Stimulated activated naive CD8-positive, alpha-beta T cell treated with anti-CD3 and anti-CD28 coated beads, Interleukin-15, amount 100 ng/mL, for 72 hours (primary cell): ENCODE results near the gene LRRC26.

ENCODE experiments used
- ATAC-seq: fragments of 150-1000 bp; cut with Tn5 transposase; 2 replicates; pipeline ENCODE4 v1.10.0; 2021; ENCODE audit warnings: mild to moderate bottlenecking, moderate library complexity
- DNase-seq, 2 donors: peaks; one replicate each; pipeline ENCODE4 v3.0.0; 2021 to 2022
- H3K27ac Mint-ChIP-seq, 2 donors: one replicate each; pipeline ENCODE4 v1.8.0; 2022; ENCODE audit warnings: mild to moderate bottlenecking in 2 of 2, mixed read lengths in 2 of 2, moderate library complexity in 2 of 2
- H3K27me3 Mint-ChIP-seq: one replicate; pipeline ENCODE4 v1.8.0; 2022; ENCODE audit warnings: mixed read lengths
- H3K4me1 Mint-ChIP-seq: one replicate; pipeline ENCODE4 v1.8.0; 2022; ENCODE audit warnings: mild to moderate bottlenecking, mixed read lengths
- H3K4me3 Mint-ChIP-seq, 2 donors: one replicate each; pipeline ENCODE4 v1.8.0; 2022; ENCODE audit warnings: mild to moderate bottlenecking in 2 of 2, mixed read lengths in 2 of 2, moderate library complexity in 1 of 2
- H3K9me3 Mint-ChIP-seq, 2 donors: one replicate each; pipeline ENCODE4 v1.8.0; 2022; ENCODE audit warnings: mixed read lengths in 2 of 2

LRRC26 gene

DNA sequence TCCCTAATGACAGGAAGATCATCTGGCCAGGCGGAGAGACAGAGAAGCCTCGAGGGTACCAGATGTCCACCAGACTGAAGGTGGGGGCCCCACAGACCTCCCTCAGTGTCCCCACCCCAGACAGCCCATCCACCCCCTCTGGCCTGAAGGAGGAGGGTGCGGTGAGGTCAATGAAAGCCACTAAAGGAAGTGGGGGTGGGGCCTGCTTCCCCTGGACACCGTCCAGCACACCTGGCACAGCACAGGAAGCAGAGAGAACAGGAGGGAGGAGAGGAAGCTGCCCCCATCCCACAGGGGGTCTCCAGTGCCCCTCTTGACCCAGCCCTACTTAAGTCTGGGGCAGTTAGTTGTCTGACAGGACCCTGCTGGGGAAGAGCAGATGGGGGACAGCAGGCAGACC, 11.2 kb downstream of the LRRC26 start:
- Mint-ChIP-seq H3K9me3 (no peaks in the 10 kb centered on the region), H3K4me3 (no peak overlapping the region), H3K4me1 (peaks cover 43% of the 10 kb centered on the region), H3K27ac (no peak overlapping the region), H3K27me3 (peaks cover 86% of the 10 kb centered on the region)
- DNase-seq: no peak
- ATAC-seq: no peak

DNA sequence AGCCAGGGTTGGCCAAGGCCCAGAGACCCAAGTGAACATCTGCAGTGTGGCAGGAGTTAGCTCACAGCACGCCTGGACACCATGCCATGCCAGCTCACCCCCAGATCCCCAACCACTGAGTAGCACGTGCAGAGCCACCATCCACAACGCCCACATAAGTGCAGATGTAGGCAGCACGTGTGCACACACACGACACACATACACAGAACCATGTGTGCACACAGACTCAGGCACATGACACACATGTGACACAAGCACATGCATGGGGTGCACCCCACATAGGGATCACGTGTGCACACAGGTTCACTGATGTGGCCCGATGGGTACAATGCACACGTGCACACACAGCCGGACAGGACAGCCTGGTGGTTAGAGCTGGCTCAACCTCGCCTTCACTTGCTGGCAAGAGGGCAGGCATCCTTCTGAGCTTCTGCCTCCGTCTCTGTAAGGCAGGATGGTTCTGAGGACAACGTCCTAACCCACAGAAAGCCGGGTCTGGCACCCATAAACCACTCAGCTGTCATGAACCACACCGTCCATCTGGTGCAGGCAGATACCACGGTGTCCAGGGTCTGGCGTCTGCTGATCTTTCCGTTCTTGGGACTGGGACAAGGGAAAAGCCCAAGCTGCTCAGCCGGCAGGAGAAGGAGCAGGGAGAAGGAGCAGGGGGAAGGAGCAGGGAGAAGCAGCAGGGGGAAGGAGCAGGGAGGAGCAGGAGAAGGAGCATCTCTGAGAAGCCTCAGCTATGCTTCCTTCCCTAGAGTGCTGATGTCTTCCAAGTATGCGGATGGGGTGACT, 12.0 kb downstream of the LRRC26 start:
- H3K27ac Mint-ChIP-seq: peak overlapping the region in 1 of 2 donors; percentile 46
- peak overlapping the region in 1 of 2 donors; percentile 46 for H3K4me3 Mint-ChIP-seq

DNA sequence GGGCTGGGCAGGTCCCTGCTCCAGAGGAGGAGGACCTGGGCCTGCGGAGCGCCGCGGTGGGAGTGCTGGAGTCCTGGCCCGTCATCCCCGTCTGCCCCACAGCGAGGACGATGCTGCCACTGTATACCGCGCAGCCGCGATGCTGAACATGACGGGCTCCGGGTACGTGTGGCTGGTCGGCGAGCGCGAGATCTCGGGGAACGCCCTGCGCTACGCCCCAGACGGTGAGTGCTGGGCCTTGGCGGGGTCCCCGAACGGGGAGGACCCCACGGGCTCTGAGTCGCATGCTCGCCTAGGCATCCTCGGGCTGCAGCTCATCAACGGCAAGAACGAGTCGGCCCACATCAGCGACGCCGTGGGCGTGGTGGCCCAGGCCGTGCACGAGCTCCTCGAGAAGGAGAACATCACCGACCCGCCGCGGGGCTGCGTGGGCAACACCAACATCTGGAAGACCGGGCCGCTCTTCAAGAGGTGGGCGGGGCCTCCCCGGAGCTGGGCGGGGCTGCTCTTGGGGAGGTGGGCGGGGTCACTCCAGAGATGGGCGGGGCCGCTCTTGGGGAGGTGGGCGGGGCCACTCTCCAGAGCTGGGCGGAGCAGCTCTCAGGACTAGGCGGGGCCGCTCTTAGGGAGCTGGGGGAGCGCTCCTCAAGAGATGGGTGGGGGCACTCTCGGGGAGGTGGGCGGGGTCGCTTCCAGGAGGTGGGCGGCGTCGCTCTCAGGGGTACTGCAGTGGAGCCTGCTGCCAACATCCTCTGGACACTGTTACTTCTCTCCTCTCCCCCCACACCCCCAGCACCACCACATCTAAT, 13.1 kb downstream of the LRRC26 start:
- no peak overlapping the region for H3K27ac Mint-ChIP-seq
- peak; percentile 71 for ATAC-seq
- no peaks in the 10 kb centered on the region for H3K9me3 Mint-ChIP-seq
- peaks cover 72% of the 10 kb centered on the region for H3K27me3 Mint-ChIP-seq
- H3K4me3 Mint-ChIP-seq: peak overlapping the region; percentile 73 to 77
- peak; percentile 65 to 67 for DNase-seq
- H3K4me1 Mint-ChIP-seq: peaks cover 44% of the 10 kb centered on the region

More for the DNA sequence above, 12.0 kb downstream of the LRRC26 start:
- Mint-ChIP-seq H3K27me3 (peaks cover 78% of the 10 kb centered on the region), H3K4me1 (peaks cover 43% of the 10 kb centered on the region), H3K9me3 (no peaks in the 10 kb centered on the region)
- ATAC-seq (no peak), DNase-seq (no peak)

DNA sequence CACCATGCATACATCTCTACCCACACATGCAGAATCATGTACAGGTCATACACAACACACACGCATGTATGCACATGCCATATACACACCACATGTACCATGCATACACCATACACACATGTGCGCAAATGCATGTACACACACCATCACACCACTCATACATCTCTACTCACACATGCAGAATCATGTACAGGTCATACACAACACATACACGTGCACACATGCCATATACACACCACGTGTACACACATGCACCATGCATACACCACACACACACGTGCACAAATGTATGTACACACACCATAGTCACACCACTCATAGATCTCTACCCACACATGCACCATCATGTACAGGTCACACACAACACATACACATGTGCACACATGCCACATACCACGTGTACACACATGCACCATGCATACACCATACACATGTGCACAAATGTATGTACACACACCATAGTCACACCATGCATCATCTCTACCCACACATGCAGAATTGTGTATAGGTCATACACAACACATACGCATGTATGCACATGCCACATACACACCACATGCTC, 16.9 kb downstream of the LRRC26 start:
- ATAC-seq: no peak
- H3K9me3 Mint-ChIP-seq: no peaks in the 10 kb centered on the region

DNA sequence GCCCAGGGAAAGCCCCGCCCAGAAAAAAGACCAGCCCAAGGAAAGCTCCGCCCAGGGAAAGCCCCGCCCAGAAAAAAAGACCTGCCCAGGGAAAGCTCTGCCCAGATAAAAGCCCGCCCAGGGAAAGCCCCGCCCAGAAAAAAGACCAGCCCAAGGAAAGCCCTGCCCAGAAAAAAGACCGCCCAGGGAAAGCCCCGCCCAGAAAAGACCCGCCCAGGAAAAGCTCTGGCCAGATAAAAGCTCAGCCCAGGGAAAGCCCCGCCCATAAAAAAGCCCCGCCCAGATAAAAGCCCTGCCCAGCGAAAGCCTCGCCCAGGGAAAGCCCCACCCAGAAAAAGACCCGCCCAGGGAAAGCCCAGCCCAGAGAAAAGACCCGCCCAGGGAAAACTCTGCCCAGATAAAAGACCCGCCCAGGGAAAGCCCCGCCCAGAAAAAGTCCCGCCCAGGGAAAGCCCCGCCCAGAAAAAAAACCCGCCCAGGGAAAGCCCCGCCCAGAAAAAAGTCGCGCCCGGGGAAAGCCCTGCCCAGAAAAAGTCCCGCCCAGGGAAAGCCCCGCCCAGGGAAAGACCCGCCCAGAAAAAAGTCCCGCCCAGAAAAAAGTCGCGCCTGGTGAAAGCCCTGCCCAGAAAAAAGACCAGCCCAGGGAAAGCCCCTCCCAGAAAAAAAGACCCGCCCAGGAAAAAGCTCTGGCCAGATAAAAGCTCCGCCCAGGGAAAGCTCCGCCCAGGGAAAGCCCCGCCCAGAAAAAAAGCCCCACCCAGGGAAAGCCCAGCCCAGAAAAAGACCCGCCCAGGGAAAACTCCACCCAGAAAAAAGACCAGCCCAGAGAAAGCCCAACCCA, 19.0 kb downstream of the LRRC26 start:
- no peak overlapping the region for H3K27ac Mint-ChIP-seq
- ATAC-seq: peak; percentile 62
- peak; percentile 90 to 94 for DNase-seq
- peak overlapping the region; percentile 54 to 59 for H3K4me3 Mint-ChIP-seq
- H3K27me3 Mint-ChIP-seq: peaks cover 43% of the 10 kb centered on the region
- H3K9me3 Mint-ChIP-seq: no peaks in the 10 kb centered on the region
- H3K4me1 Mint-ChIP-seq: peaks cover 23% of the 10 kb centered on the region

More for the DNA sequence above, 16.9 kb downstream of the LRRC26 start:
- no peak for DNase-seq
- H3K27me3 Mint-ChIP-seq: peaks cover 44% of the 10 kb centered on the region
- H3K4me3 Mint-ChIP-seq: no peak overlapping the region
- H3K4me1 Mint-ChIP-seq: peaks cover 42% of the 10 kb centered on the region
- H3K27ac Mint-ChIP-seq: no peak overlapping the region

DNA sequence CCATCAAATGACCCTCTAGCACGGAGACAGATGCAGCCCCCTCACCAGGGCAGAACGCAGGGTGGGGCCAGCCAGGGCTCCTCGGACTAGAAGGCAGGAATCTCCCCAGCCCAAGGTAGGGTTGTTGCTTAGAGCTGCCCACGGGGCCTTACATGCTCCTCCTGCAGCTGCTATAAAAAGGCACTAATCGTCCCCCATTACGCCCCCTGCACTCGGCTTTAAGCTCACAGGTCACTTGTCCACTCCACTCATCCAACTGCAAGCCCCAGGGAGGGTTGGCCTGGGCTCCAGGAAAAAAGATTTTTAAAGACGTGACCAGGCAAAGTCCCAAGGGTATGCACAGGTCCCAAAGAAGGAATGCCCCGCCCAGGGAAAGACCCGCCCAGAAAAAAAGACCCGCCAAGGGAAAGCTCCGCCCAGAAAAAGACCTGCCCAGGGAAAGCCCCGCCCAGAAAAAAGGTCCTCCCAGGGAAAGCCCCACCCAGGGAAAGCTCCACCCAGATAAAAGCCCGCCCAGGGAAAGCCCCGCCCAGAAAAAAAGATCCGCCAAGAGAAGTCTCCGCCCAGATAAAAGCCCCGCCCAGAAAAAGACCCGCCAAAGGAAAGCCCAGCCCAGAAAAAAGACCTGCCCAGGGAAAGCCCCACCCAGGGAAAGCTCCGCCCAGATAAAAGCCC, 19.8 kb downstream of the LRRC26 start:
- Mint-ChIP-seq H3K9me3 (no peaks in the 10 kb centered on the region), H3K4me1 (peaks cover 22% of the 10 kb centered on the region), H3K4me3 (peak overlapping the region; percentile 17 to 59), H3K27ac (no peak overlapping the region), H3K27me3 (peaks cover 38% of the 10 kb centered on the region)
- DNase-seq (no peak), ATAC-seq (no peak)

DNA sequence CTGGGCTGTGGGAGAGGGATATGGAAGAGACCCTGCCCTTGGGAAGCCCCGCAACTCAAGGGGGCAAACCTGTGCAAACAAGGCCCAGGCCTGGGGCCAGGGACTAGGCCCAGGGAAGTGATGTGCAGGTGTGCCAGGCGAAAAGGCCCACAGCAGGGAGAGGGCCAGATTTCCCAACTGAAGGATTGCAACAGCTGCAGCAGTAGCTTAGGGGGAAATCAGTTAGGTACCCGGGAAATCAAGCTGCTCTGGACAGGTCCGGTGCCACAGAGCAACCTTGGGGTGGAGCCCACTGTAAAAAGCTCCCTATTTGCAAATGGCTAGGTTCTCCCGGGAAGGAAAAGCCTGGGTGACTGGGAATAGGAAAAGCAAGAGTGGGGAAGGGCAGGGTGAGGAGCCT, 20.5 kb downstream of the LRRC26 start:
- H3K4me3 Mint-ChIP-seq: no peak overlapping the region
- no peak for ATAC-seq
- H3K27me3 Mint-ChIP-seq: peaks cover 36% of the 10 kb centered on the region
- no peak for DNase-seq
- no peaks in the 10 kb centered on the region for H3K9me3 Mint-ChIP-seq
- no peak overlapping the region for H3K27ac Mint-ChIP-seq
- peaks cover 22% of the 10 kb centered on the region for H3K4me1 Mint-ChIP-seq

DNA sequence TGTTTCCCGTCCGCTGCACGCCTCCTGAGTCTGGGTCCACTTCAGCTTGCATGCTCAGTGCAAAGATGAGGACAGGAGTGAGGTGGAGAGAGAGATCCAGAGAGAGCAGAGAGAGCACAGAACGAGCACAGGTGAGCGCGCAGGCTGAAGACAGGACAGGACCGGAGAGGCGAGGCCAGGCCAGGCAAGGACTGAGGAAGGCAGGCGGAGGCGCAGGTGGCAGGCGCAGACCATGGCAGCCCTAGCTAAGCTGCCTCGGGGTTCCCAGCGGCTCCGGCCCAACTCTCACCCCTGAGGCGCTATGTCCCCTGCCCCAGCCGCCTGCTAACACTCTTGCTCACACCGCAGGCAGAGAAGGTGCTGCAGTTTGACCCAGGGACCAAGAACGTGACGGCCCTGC, 21.2 kb downstream of the LRRC26 start:
- no peak for ATAC-seq
- no peaks in the 10 kb centered on the region for H3K9me3 Mint-ChIP-seq
- H3K4me3 Mint-ChIP-seq: no peak overlapping the region
- peaks cover 22% of the 10 kb centered on the region for H3K4me1 Mint-ChIP-seq
- no peak for DNase-seq
- no peak overlapping the region for H3K27ac Mint-ChIP-seq
- peaks cover 43% of the 10 kb centered on the region for H3K27me3 Mint-ChIP-seq

DNA sequence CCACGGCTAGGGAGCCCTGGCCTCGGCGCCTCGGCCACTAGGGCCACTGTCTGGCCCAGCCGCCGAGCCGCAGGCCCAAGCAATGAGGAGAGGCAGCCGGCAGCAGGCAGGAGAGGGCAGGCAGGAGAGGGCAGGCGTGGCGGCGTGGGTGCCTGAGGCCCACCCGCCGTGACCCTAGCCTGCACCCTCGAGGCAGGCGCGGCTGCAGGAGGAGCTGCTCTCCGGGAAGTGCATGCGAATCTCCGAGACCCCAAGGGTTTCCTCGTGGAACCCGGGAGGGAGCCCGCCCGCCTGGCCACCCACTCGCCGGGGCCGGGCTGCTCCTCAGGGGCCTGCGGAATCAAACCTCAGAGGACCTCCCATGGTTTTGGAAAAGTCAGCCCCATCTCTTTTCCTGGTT, 21.6 kb downstream of the LRRC26 start:
- H3K4me1 Mint-ChIP-seq: peaks cover 22% of the 10 kb centered on the region

DNA sequence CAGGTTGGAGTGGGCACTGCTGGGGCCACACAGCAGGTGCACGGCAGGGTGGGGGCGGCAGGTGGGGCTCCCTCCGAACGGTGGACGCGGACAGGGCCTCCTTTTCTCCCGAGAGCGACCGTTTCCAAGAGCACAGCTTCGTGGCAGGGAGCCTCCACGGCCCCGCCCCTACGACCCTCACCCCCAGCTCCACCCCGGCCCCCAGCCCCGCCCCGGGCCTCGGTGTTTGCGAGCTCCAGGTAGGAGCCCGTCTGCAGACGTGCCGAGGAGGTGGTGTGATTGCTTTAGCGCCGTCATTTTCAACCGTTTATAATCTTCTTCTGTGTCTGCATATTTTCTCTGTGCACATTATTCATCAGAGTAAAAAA, 22.1 kb downstream of the LRRC26 start:
- DNase-seq: no peak
- Mint-ChIP-seq H3K4me1 (peaks cover 22% of the 10 kb centered on the region), H3K27me3 (peaks cover 51% of the 10 kb centered on the region), H3K4me3 (no peak overlapping the region), H3K27ac (no peak overlapping the region), H3K9me3 (no peaks in the 10 kb centered on the region)
- no peak for ATAC-seq

More for the DNA sequence above, 21.6 kb downstream of the LRRC26 start:
- Mint-ChIP-seq H3K9me3 (no peaks in the 10 kb centered on the region), H3K27me3 (peaks cover 47% of the 10 kb centered on the region), H3K27ac (no peak overlapping the region), H3K4me3 (no peak overlapping the region)
- DNase-seq (no peak), ATAC-seq (no peak)

DNA sequence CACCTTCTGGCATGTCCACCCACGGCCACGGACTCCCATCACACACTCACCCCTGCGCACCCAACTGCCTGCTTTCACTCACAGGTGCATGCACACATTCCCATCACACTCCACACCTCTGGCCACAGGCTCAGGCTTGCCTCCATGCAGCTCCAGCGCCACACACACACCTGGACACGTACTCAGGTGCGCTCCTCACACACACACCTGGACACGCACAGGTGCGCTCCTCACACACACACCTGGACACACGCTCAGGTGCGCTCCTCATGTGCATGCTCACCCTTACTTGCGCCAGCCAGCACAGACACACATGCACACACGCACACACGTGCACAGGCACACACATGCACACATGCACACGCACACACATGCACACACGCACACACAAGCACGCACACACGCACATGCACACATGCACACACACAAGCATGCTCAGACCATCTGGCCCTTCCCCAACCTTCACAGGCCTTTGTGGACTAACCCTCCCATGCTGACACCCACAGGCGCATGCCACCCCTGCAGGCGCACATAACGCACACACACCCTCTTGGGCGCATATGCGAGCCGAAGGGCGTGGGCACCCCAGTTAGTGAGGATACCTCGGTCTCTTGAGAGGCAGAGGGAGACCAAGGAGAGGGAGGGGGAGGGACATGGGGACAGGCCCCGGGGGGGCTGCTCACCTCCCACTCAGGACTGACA, 22.6 kb downstream of the LRRC26 start:
- Mint-ChIP-seq H3K9me3 (no peaks in the 10 kb centered on the region), H3K4me3 (no peak overlapping the region), H3K27ac (no peak overlapping the region), H3K4me1 (peaks cover 22% of the 10 kb centered on the region), H3K27me3 (peaks cover 56% of the 10 kb centered on the region)
- no peak for DNase-seq
- ATAC-seq: no peak

DNA sequence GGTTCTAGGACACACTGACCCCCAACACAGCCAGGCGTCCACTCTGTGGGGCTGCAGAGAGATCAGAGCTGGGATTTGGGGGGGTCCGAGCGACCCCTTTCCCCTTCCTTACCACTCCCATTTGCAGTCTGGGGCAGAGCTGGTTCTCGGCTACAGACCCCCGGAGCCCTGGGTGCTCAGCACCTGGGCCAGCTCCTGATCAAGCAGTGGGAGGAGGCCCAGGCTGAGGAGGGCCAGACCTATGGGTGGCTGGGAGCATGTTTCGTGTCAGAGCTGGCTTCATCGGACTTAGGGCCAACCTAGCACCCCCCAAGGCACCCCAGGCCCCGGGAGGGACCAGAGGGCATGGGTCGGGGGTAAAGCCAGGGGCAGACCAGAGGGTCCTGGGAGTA, 23.3 kb downstream of the LRRC26 start:
- H3K27ac Mint-ChIP-seq: no peak overlapping the region
- no peak for DNase-seq
- no peak overlapping the region for H3K4me3 Mint-ChIP-seq
- peaks cover 63% of the 10 kb centered on the region for H3K27me3 Mint-ChIP-seq
- no peaks in the 10 kb centered on the region for H3K9me3 Mint-ChIP-seq
- peaks cover 16% of the 10 kb centered on the region for H3K4me1 Mint-ChIP-seq
- no peak for ATAC-seq

DNA sequence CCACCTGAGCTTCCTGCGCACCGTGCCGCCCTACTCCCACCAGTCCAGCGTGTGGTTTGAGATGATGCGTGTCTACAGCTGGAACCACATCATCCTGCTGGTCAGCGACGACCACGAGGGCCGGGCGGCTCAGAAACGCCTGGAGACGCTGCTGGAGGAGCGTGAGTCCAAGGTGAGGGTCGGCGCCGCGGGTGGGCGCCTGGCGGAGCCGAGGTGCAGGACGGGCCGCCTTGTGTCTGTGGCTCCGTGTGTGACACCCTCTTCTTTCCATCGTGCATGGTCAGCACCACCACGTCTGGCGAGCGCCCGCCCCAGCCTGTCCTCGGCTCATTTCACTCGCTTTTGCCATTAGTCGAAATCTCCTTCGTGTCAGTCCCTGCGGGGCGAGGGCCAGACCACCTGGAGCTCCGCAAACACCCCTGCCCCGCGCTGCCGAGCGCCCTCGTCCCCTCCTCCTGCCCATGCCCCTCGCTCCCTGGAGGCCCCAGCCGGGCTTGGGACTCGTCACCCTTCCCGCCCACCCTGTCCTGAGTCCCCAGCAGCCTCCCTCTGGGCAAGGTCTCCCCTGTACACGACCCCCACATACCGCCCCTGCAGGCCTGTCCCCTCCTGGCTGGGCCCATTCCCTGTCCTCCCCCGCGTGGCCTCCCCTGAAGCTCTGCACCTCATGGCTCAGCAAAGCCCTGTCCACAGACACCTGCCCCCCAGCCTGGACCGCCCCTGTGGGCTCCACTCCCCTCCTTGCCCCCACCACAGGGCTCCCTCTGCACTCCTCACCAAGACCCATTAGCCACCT, 23.9 kb downstream of the LRRC26 start:
- DNase-seq: no peak
- Mint-ChIP-seq H3K9me3 (no peaks in the 10 kb centered on the region), H3K27ac (no peak overlapping the region), H3K4me3 (no peak overlapping the region), H3K27me3 (peaks cover 69% of the 10 kb centered on the region), H3K4me1 (peaks cover 10% of the 10 kb centered on the region)
- ATAC-seq: peak; percentile 5

DNA sequence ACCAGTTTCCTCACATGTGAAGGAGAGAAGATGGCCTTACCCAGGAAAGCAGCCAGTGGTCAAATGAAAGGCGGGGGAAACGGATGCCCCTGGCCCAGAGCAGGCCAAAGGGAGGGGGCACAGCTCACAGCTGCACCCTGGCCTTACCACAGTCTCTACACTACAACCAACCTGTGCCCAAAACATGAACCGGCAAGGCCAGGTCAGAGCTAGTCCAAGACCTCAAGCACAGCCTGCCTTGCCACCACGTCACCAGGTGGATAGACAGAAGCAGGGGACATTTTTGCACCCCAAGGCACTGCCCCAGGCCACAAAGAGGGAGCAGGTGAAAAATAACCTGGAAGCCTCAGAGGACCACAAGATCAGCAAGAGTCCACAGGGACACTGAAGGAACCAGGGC, 26.4 kb downstream of the LRRC26 start:
- peaks cover 89% of the 10 kb centered on the region for H3K27me3 Mint-ChIP-seq
- no peak overlapping the region for H3K4me3 Mint-ChIP-seq
- no peak overlapping the region for H3K27ac Mint-ChIP-seq
- H3K9me3 Mint-ChIP-seq: no peaks in the 10 kb centered on the region
- H3K4me1 Mint-ChIP-seq: peaks cover 4% of the 10 kb centered on the region
- DNase-seq (no peak), ATAC-seq (no peak)
